Spleen (tissue), 11 donors: ENCODE data around the gene TMED4. TPM values are rescaled to one million over a fixed set of nuclear protein-coding genes. Genes with fewer than 3 reads are reported as not detected.

Experiments used
- DNase-seq: peaks from one replicate; pipeline ENCODE4 v3.0.0-alpha.2; 2020
- H3K27ac ChIP-seq, 8 donors: fragments of 200-600 bp; sonication (generic) in 7 of 8; 1 replicate in 4 of 8; 2 replicates in 4 of 8; pipeline versions ENCODE4 v1.5.0 to v1.8.0; 2016 to 2021; ENCODE audit warnings: inconsistent platforms in 4 of 8, mild to moderate bottlenecking in 4 of 8, moderate library complexity in 1 of 8
- H3K27me3 ChIP-seq, 7 donors: fragments of 200-600 bp; sonication (generic) in 6 of 7; replicated peaks in 1 of 7; 1 replicate in 4 of 7; 2 replicates in 3 of 7; pipeline versions ENCODE4 v1.5.0 to v1.8.0; 2016 to 2021; ENCODE audit warnings: inconsistent platforms in 3 of 7, mild to moderate bottlenecking in 1 of 7
- H3K36me3 ChIP-seq, 6 donors: fragments of 200-600 bp; sonication (generic) in 5 of 6; 1 replicate in 4 of 6; 2 replicates in 2 of 6; pipeline versions ENCODE4 v1.5.0 to v1.8.0; 2016 to 2021; ENCODE audit warnings: inconsistent platforms in 2 of 6
- H3K4me1 ChIP-seq, 6 donors: fragments of 200-600 bp; sonication (generic) in 5 of 6; 1 replicate in 3 of 6; 2 replicates in 3 of 6; pipeline versions ENCODE4 v1.5.0 to v1.8.0; 2016 to 2021; ENCODE audit warnings: inconsistent platforms in 3 of 6
- H3K4me3 ChIP-seq, 8 donors: fragments of 200-600 bp; sonication (generic) in 7 of 8; 1 replicate in 4 of 8; 2 replicates in 4 of 8; pipeline versions ENCODE4 v1.5.0 to v1.8.0; 2016 to 2021; ENCODE audit warnings: inconsistent platforms in 4 of 8, mild to moderate bottlenecking in 4 of 8, moderate library complexity in 2 of 8
- H3K9me3 ChIP-seq, 8 donors: fragments of 200-600 bp; sonication (generic) in 7 of 8; 1 replicate in 4 of 8; 2 replicates in 4 of 8; pipeline versions ENCODE4 v1.5.0 to v1.8.0; 2016 to 2021; ENCODE audit warnings: inconsistent platforms in 4 of 8
- CTCF ChIP-seq, 11 experiments: fragments of 200-600 bp in 7 of 11; fragments of 450-650 bp in 4 of 11; sonication (generic) in 4 of 11; IDR thresholded peaks in 8 of 11; conservative IDR thresholded peaks in 3 of 11; 1 replicate in 7 of 11; 2 replicates in 4 of 11; pipeline versions ENCODE4 v1.4.0 to v1.8.0; 2016 to 2021; ENCODE audit warnings: antibody characterized with exemption in 11 of 11, inconsistent platforms in 4 of 11, mild to moderate bottlenecking in 1 of 11
- POLR2A ChIP-seq, 3 donors: fragments of 450-650 bp; IDR thresholded peaks; one replicate each; pipeline ENCODE4 v1.5.1; 2017; ENCODE audit warnings: antibody characterized with exemption in 3 of 3, mild to moderate bottlenecking in 1 of 3
- POLR2AphosphoS5 ChIP-seq, 3 donors: sonication (generic); formaldehyde crosslinking; IDR thresholded peaks; one replicate each; pipeline ENCODE4 v1.5.1; 2017; ENCODE audit warnings: antibody characterized with exemption in 3 of 3
- WGBS, 5 donors: extraction: QIAGEN DNeasy Blood & Tissue Kit in 3 of 5; methylation state at CpG; one replicate each; pipeline versions ENCODE4 v1.1.5 to v1.1.7; 2013 to 2018; 5-methylcytosine and 5-hydroxymethylcytosine counted together
- intact Hi-C: fragments of 100-400 bp; cut with DNase I; formaldehyde crosslinking; loops from one replicate; pipeline ENCODE4 v1.15.0; 2023; ENCODE audit warnings: low total_unique reads
- polyA plus RNA-seq, 3 donors: library from polyadenylated mRNA; stranded (reverse); fragments of 200-250 nt; gene quantifications; one replicate each; pipeline ENCODE4 v1.2.1, GENCODE V29; 2013
- total RNA-seq, 7 donors: library from RNA; depleted of rRNA in 3 of 7; stranded (reverse); fragments of >200 nt in 3 of 7; fragmentation: NEBNext Ultra II Directional in 4 of 7; extraction: Animal tissue kit (Norgen Biotek cat#: 25700) in 4 of 7; gene quantifications; one replicate each; pipeline versions ENCODE4 v1.1.0 to v1.2.1, GENCODE V29; 2016 to 2021
- donor health status: healthy with polysubstance abuse.
- donor health status: DM: no; HTN: no; CAD: no; lungs with moderate emphysema.
- donor health status: DM: no; HTN: no; CAD: no.
- donor health status: Bipolar disorder and iron deficiency.
- donor health status: healthy.
- donor health status: DM: no; HTN: no; CAD: no.
- donor health status: DM: yes; HTN: yes; CAD: no.

Gene TMED4
- total and polyA plus RNA-seq, 10 donors: 26.1 to 105 (median 59.6) TPM

GRCh38 chr7:44530990-44531389, 51.0 kb downstream of the TMED4 start:
- Histone ChIP-seq H3K4me1 (peaks cover 0 to 4% (median 0%) of the 10 kb centered on the region in 6 donors), H3K27ac (no peak overlapping the region), H3K27me3 (no peaks in the 10 kb centered on the region), H3K9me3 (peaks cover 0 to 27% (median 21%) of the 10 kb centered on the region in 8 donors), H3K4me3 (no peak overlapping the region), H3K36me3 (no peaks in the 10 kb centered on the region)
- whole genome bisulfite sequencing, 5 donors: 49 to 66% (median 59%) methylated on average over 10 of the region's 10 CpGs
- no peak for DNase-seq
- intact Hi-C loops: no loop called here
- TF ChIP-seq CTCF (IDR thresholded peaks at IDR 0.05 in 8 of 11, conservative IDR thresholded peaks at IDR 0.05 in 3 of 11): no peak
- TF ChIP-seq POLR2A (IDR thresholded peaks at IDR 0.05): no peak
- peak in 2 of 3 donors; percentile 35 to 39 for TF ChIP-seq POLR2AphosphoS5 (IDR thresholded peaks at IDR 0.05)

Other genes starting within 250 kb of the TMED4 start
- gene NUDCD3, start 91.6 kb downstream of the TMED4 start, total RNA-seq: 10 to 100 TPM; 34.6 to 97.9 (median 70.0) TPM
- 10 to 100 TPM; 21.7 to 31.5 (median 23.8) TPM for gene NUDCD3, start 91.6 kb downstream of the TMED4 start, polyA plus RNA-seq
- under 1 TPM in 1 of 7 donors, not detected in 6; 0.07 TPM for gene NPC1L1, start 40.9 kb downstream of the TMED4 start, total RNA-seq
- gene NPC1L1, start 40.9 kb downstream of the TMED4 start, polyA plus RNA-seq: under 1 TPM; 0.02 to 0.03 (median 0.03) TPM
- 10 to 100 TPM; 56.1 to 78.9 (median 60.9) TPM for gene DDX56, start 8.3 kb downstream of the TMED4 start, total RNA-seq
- 100 to 1,000 TPM in 2 of 3 donors, 10 to 100 TPM in 1; 70.0 to 130 (median 105) TPM for gene DDX56, start 8.3 kb downstream of the TMED4 start, polyA plus RNA-seq
- 100 to 1,000 TPM in 2 of 7 donors, 10 to 100 TPM in 5; 78.2 to 120 (median 91.6) TPM for gene OGDH, start 24.4 kb upstream of the TMED4 start, total RNA-seq
- gene OGDH, start 24.4 kb upstream of the TMED4 start, polyA plus RNA-seq: 10 to 100 TPM; 15.7 to 32.3 (median 15.9) TPM
- 100 to 1,000 TPM in 4 of 7 donors, 10 to 100 TPM in 3; 35.6 to 160 (median 125) TPM for gene ZMIZ2, start 166.6 kb upstream of the TMED4 start, total RNA-seq
- 10 to 100 TPM; 27.7 to 95.7 (median 64.5) TPM for gene ZMIZ2, start 166.6 kb upstream of the TMED4 start, polyA plus RNA-seq
- 1,000 to 10,000 TPM in 3 of 7 donors, 100 to 1,000 TPM in 4; 877 to 1,659 (median 945) TPM for gene PPIA, start 214.4 kb upstream of the TMED4 start, total RNA-seq
- gene PPIA, start 214.4 kb upstream of the TMED4 start, polyA plus RNA-seq: 1,000 to 10,000 TPM; 2,690 to 3,651 (median 2,985) TPM